Activated naive CD8-positive, alpha-beta T cell (primary cell): ENCODE results near the gene OR52N5.

ENCODE experiments used
- H3K27ac Mint-ChIP-seq: one replicate; pipeline ENCODE4 v1.8.0; 2021; ENCODE audit warnings: mixed read lengths
- H3K27me3 Mint-ChIP-seq: one replicate; pipeline ENCODE4 v1.8.0; 2021; ENCODE audit warnings: mixed read lengths
- H3K36me3 Mint-ChIP-seq: one replicate; pipeline ENCODE4 v1.8.0; 2021; ENCODE audit warnings: mixed read lengths
- H3K4me1 Mint-ChIP-seq: one replicate; pipeline ENCODE4 v1.8.0; 2021; ENCODE audit warnings: low read depth, mixed read lengths
- H3K4me3 Mint-ChIP-seq: one replicate; pipeline ENCODE4 v1.8.0; 2021; ENCODE audit warnings: mild to moderate bottlenecking, mixed read lengths
- H3K9me3 Mint-ChIP-seq: one replicate; pipeline ENCODE4 v1.8.0; 2021; ENCODE audit warnings: low read depth, mixed read lengths

Gene OR52N5

GRCh38 chr11:5783255-5783654 is at the start of gene OR52N5:
TSS of gene OR52N5 (minus strand) at chr11:5783355. CDS start at chr11:5778634, 4,721 bp downstream.
- Mint-ChIP-seq H3K36me3 (no peaks in the 10 kb centered on the region), H3K4me1 (peaks cover 4% of the 10 kb centered on the region), H3K27me3 (peaks cover 8% of the 10 kb centered on the region), H3K9me3 (no peaks in the 10 kb centered on the region), H3K27ac (no peak within 1 kb of the TSS), H3K4me3 (no peak within 1 kb of the TSS)

- Mint-ChIP-seq H3K27me3 (peaks cover 10% of the 10 kb centered on the region), H3K4me3 (no peak overlapping the region), H3K4me1 (no peaks in the 10 kb centered on the region), H3K36me3 (no peaks in the 10 kb centered on the region), H3K27ac (no peak overlapping the region), H3K9me3 (no peaks in the 10 kb centered on the region)
Measured at GRCh38 chr11:5831196-5831829, 48.2 kb upstream of the OR52N5 start.

GRCh38 chr11:5818245-5818886 is 35.2 kb upstream of the OR52N5 start:
- peaks cover 13% of the 10 kb centered on the region for H3K4me1 Mint-ChIP-seq
- peaks cover 1% of the 10 kb centered on the region for H3K27me3 Mint-ChIP-seq
- H3K27ac Mint-ChIP-seq: peak overlapping the region; percentile 16

GRCh38 chr11:5815534-5815933 is 32.4 kb upstream of the OR52N5 start:
- Mint-ChIP-seq H3K36me3 (no peaks in the 10 kb centered on the region), H3K4me3 (no peak overlapping the region), H3K9me3 (no peaks in the 10 kb centered on the region)

More at GRCh38 chr11:5818245-5818886, 35.2 kb upstream of the OR52N5 start:
- peak overlapping the region; percentile 83 for H3K4me3 Mint-ChIP-seq
- no peaks in the 10 kb centered on the region for H3K9me3 Mint-ChIP-seq
- H3K36me3 Mint-ChIP-seq: no peaks in the 10 kb centered on the region

GRCh38 chr11:5809905-5810795 is 27.0 kb upstream of the OR52N5 start:
- Mint-ChIP-seq H3K9me3 (no peaks in the 10 kb centered on the region), H3K36me3 (no peaks in the 10 kb centered on the region), H3K27me3 (peaks cover 8% of the 10 kb centered on the region), H3K4me1 (peaks cover 6% of the 10 kb centered on the region), H3K27ac (no peak overlapping the region), H3K4me3 (no peak overlapping the region)

More at GRCh38 chr11:5815534-5815933, 32.4 kb upstream of the OR52N5 start:
- H3K27ac Mint-ChIP-seq: no peak overlapping the region
- no peaks in the 10 kb centered on the region for H3K27me3 Mint-ChIP-seq
- H3K4me1 Mint-ChIP-seq: peaks cover 13% of the 10 kb centered on the region

GRCh38 chr11:5809122-5809519 is 26.0 kb upstream of the OR52N5 start:
- Mint-ChIP-seq H3K4me1 (peaks cover 6% of the 10 kb centered on the region), H3K4me3 (peak overlapping the region; percentile 88), H3K9me3 (peaks cover 4% of the 10 kb centered on the region), H3K27ac (no peak overlapping the region), H3K27me3 (peaks cover 8% of the 10 kb centered on the region), H3K36me3 (peaks cover 2% of the 10 kb centered on the region)

GRCh38 chr11:5808500-5809121 is 25.5 kb upstream of the OR52N5 start, which contains the start of gene OR52N2:
TSS of gene OR52N2 (plus strand) at chr11:5808924. CDS start at chr11:5820336, 11,412 bp downstream.
- Mint-ChIP-seq H3K4me1 (peaks cover 6% of the 10 kb centered on the region), H3K27me3 (peaks cover 8% of the 10 kb centered on the region), H3K36me3 (peaks cover 2% of the 10 kb centered on the region), H3K4me3 (peak within 1 kb of the TSS; percentile 88), H3K9me3 (peaks cover 9% of the 10 kb centered on the region), H3K27ac (no peak within 1 kb of the TSS)

- peaks cover 2% of the 10 kb centered on the region for H3K36me3 Mint-ChIP-seq
- H3K27ac Mint-ChIP-seq: no peak overlapping the region
- peaks cover 8% of the 10 kb centered on the region for H3K27me3 Mint-ChIP-seq
- peaks cover 16% of the 10 kb centered on the region for H3K9me3 Mint-ChIP-seq
- peaks cover 6% of the 10 kb centered on the region for H3K4me1 Mint-ChIP-seq
- H3K4me3 Mint-ChIP-seq: no peak overlapping the region
Measured at GRCh38 chr11:5807580-5807979, 24.4 kb upstream of the OR52N5 start.

- H3K9me3 Mint-ChIP-seq: peaks cover 16% of the 10 kb centered on the region
- H3K27me3 Mint-ChIP-seq: peaks cover 8% of the 10 kb centered on the region
- H3K36me3 Mint-ChIP-seq: peaks cover 2% of the 10 kb centered on the region
- no peak overlapping the region for H3K27ac Mint-ChIP-seq
- H3K4me1 Mint-ChIP-seq: peaks cover 2% of the 10 kb centered on the region
- no peak overlapping the region for H3K4me3 Mint-ChIP-seq
Measured at GRCh38 chr11:5803982-5804381, 20.8 kb upstream of the OR52N5 start.

- H3K27me3 Mint-ChIP-seq: peaks cover 20% of the 10 kb centered on the region
- H3K4me1 Mint-ChIP-seq: no peaks in the 10 kb centered on the region
- H3K36me3 Mint-ChIP-seq: no peaks in the 10 kb centered on the region
- H3K4me3 Mint-ChIP-seq: no peak overlapping the region
- H3K27ac Mint-ChIP-seq: no peak overlapping the region
- no peaks in the 10 kb centered on the region for H3K9me3 Mint-ChIP-seq
Measured at GRCh38 chr11:5796541-5796940, 13.4 kb upstream of the OR52N5 start.

GRCh38 chr11:5791165-5791564 is 8.0 kb upstream of the OR52N5 start, which contains the start of gene OR52N1:
TSS of gene OR52N1 (minus strand) at chr11:5791265. CDS start at chr11:5788816, 2,449 bp downstream.
- Mint-ChIP-seq H3K4me1 (no peaks in the 10 kb centered on the region), H3K4me3 (no peak within 1 kb of the TSS), H3K36me3 (no peaks in the 10 kb centered on the region), H3K9me3 (no peaks in the 10 kb centered on the region), H3K27ac (no peak within 1 kb of the TSS), H3K27me3 (peaks cover 9% of the 10 kb centered on the region)

GRCh38 chr11:5767056-5767455 is 16.1 kb downstream of the OR52N5 start:
- Mint-ChIP-seq H3K36me3 (no peaks in the 10 kb centered on the region), H3K4me3 (no peak overlapping the region), H3K4me1 (no peaks in the 10 kb centered on the region), H3K9me3 (no peaks in the 10 kb centered on the region), H3K27ac (no peak overlapping the region), H3K27me3 (peaks cover 1% of the 10 kb centered on the region)

GRCh38 chr11:5753943-5754342 is 29.2 kb downstream of the OR52N5 start, which contains the start of gene OR52N4:
TSS of gene OR52N4 (plus strand) at chr11:5754243. CDS start at chr11:5754741, 498 bp downstream.
- H3K36me3 Mint-ChIP-seq: peaks cover 5% of the 10 kb centered on the region
- no peaks in the 10 kb centered on the region for H3K4me1 Mint-ChIP-seq
- no peaks in the 10 kb centered on the region for H3K27me3 Mint-ChIP-seq
- H3K4me3 Mint-ChIP-seq: no peak within 1 kb of the TSS
- no peaks in the 10 kb centered on the region for H3K9me3 Mint-ChIP-seq
- H3K27ac Mint-ChIP-seq: no peak within 1 kb of the TSS

- no peaks in the 10 kb centered on the region for H3K36me3 Mint-ChIP-seq
- no peaks in the 10 kb centered on the region for H3K27me3 Mint-ChIP-seq
- no peaks in the 10 kb centered on the region for H3K9me3 Mint-ChIP-seq
- no peak overlapping the region for H3K4me3 Mint-ChIP-seq
- H3K27ac Mint-ChIP-seq: no peak overlapping the region
- no peaks in the 10 kb centered on the region for H3K4me1 Mint-ChIP-seq
Measured at GRCh38 chr11:5749836-5750235, 33.3 kb downstream of the OR52N5 start.
